Measurements from ENCODE around the gene RGL1. TPM values are rescaled to one million over a fixed set of nuclear protein-coding genes. Genes with fewer than 3 reads are reported as not detected.

Gene RGL1
- total RNA-seq, 1 donor from 2014 or later: 34.0 TPM

GRCh38 chr1:183905508-183906113 lies 100.7 kb downstream of the RGL1 start:
- DNase-seq (ENCODE audit: low spot score in 2 of 2, unreplicated experiment in 2 of 2): no peak
- no peak overlapping the region for H3K27ac Mint-ChIP-seq
- H3K27me3 Mint-ChIP-seq (ENCODE audit: low read depth): no peaks in the 10 kb centered on the region
- H3K36me3 Mint-ChIP-seq: peaks cover 64% of the 10 kb centered on the region
- TF ChIP-seq CTCF (IDR thresholded peaks at IDR 0.05; ENCODE audit: unreplicated experiment): no peak
- H3K9me3 Mint-ChIP-seq: no peaks in the 10 kb centered on the region
- peaks cover 15% of the 10 kb centered on the region for H3K4me1 Mint-ChIP-seq
- H3K4me3 Mint-ChIP-seq: no peak overlapping the region

- Mint-ChIP-seq H3K36me3 (peaks cover 65% of the 10 kb centered on the region), H3K4me3 (no peak overlapping the region), H3K27ac (no peak overlapping the region)
Observed at GRCh38 chr1:183907070-183907469, 102.2 kb downstream of the RGL1 start.

GRCh38 chr1:183908079-183908478 lies 103.2 kb downstream of the RGL1 start:
- H3K9me3 Mint-ChIP-seq: no peaks in the 10 kb centered on the region
- H3K36me3 Mint-ChIP-seq: peaks cover 72% of the 10 kb centered on the region
- H3K27me3 Mint-ChIP-seq (ENCODE audit: low read depth): no peaks in the 10 kb centered on the region
- H3K4me1 Mint-ChIP-seq: peaks cover 12% of the 10 kb centered on the region
- TF ChIP-seq CTCF (IDR thresholded peaks at IDR 0.05; ENCODE audit: unreplicated experiment): no peak
- no peak overlapping the region for H3K27ac Mint-ChIP-seq
- no peak overlapping the region for H3K4me3 Mint-ChIP-seq
- no peak for DNase-seq (ENCODE audit: low spot score in 2 of 2, unreplicated experiment in 2 of 2)

More at GRCh38 chr1:183907070-183907469, 102.2 kb downstream of the RGL1 start:
- peaks cover 12% of the 10 kb centered on the region for H3K4me1 Mint-ChIP-seq
- no peak for TF ChIP-seq CTCF (IDR thresholded peaks at IDR 0.05; ENCODE audit: unreplicated experiment)
- no peaks in the 10 kb centered on the region for H3K27me3 Mint-ChIP-seq (ENCODE audit: low read depth)
- DNase-seq (ENCODE audit: low spot score in 2 of 2, unreplicated experiment in 2 of 2): no peak
- no peaks in the 10 kb centered on the region for H3K9me3 Mint-ChIP-seq

GRCh38 chr1:183909672-183910071 lies 104.8 kb downstream of the RGL1 start:
- Mint-ChIP-seq H3K36me3 (peaks cover 82% of the 10 kb centered on the region), H3K27me3 (ENCODE audit: low read depth) (no peaks in the 10 kb centered on the region), H3K4me3 (no peak overlapping the region), H3K4me1 (peaks cover 17% of the 10 kb centered on the region), H3K9me3 (no peaks in the 10 kb centered on the region), H3K27ac (peak overlapping the region; percentile 10)
- TF ChIP-seq CTCF (IDR thresholded peaks at IDR 0.05; ENCODE audit: unreplicated experiment): no peak
- no peak for DNase-seq (ENCODE audit: low spot score in 2 of 2, unreplicated experiment in 2 of 2)

GRCh38 chr1:183910845-183911244 lies 105.9 kb downstream of the RGL1 start:
- H3K4me3 Mint-ChIP-seq: no peak overlapping the region
- peaks cover 27% of the 10 kb centered on the region for H3K4me1 Mint-ChIP-seq
- H3K36me3 Mint-ChIP-seq: peaks cover 73% of the 10 kb centered on the region
- peak overlapping the region; percentile 23 for H3K27ac Mint-ChIP-seq
- TF ChIP-seq CTCF (IDR thresholded peaks at IDR 0.05; ENCODE audit: unreplicated experiment): no peak
- H3K9me3 Mint-ChIP-seq: no peaks in the 10 kb centered on the region
- H3K27me3 Mint-ChIP-seq (ENCODE audit: low read depth): no peaks in the 10 kb centered on the region
- DNase-seq (ENCODE audit: low spot score in 2 of 2, unreplicated experiment in 2 of 2): no peak
